H1 (cell line): ENCODE data around the gene ZBTB46. TPM values are rescaled to one million over a fixed set of nuclear protein-coding genes. Genes with fewer than 3 reads are reported as not detected.

Source experiments
- GABPA ChIP-seq: IDR thresholded peaks from 2 replicates; pipeline ENCODE4 v1.6.1; 2011; ENCODE audit warnings: mild to moderate bottlenecking, low read length, moderate library complexity, borderline replicate concordance; ENCODE audit not compliant: insufficient read depth
- TBP ChIP-seq: IDR thresholded peaks from 2 replicates; pipeline ENCODE4 v1.6.1; 2011; ENCODE audit warnings: low read depth, low read length, improper control_type of control experiment
- polyA plus RNA-seq, 7 experiments: library from polyadenylated mRNA; depleted of rRNA in 3 of 7; stranded (reverse) in 5 of 7; unstranded in 2 of 7; fragments of >200 nt in 5 of 7; fragments of 200-250 nt in 2 of 7; gene quantifications; 1 replicate in 5 of 7; 2 replicates in 1 of 7; 4 replicates in 1 of 7; pipeline versions ENCODE4 v1.2.1 to v1.2.3, GENCODE V29; 2011 to 2013; ENCODE audit warnings: missing spikeins in 2 of 7, mixed read lengths in 2 of 7
- total RNA-seq: library from RNA; stranded (reverse); fragmentation: NEBNext Ultra II Directional; extraction: Animal tissue kit (Norgen Biotek cat#: 25700); gene quantifications from 2 replicates; pipeline ENCODE4 v1.2.1, GENCODE V29; 2021

Gene ZBTB46
- total and polyA plus RNA-seq, 2 of the 8 experiments (the other 6 are each of a cell fraction or from before 2014, with no cell fraction given) = 6.4 to 22.4 TPM

GRCh38 chr20:63781181-63781580 lies 49.9 kb downstream of the ZBTB46 start (continued):
- TF ChIP-seq TBP (no peak), GABPA (no peak)
